Measurements from ENCODE around the gene C6orf120. TPM values are rescaled to one million over a fixed set of nuclear protein-coding genes. Genes with fewer than 3 reads are reported as not detected.

Gene C6orf120
- total and polyA plus RNA-seq, 9 of the 15 experiments (the other 6 are each of a cell fraction or from before 2014, with no cell fraction given): 7.7 to 44.9 (median 34.8) TPM

- TF ChIP-seq XRCC5 (IDR thresholded peaks at IDR 0.05; ENCODE audit: low read depth, low read length) (peak; percentile 73; the same call in 1 of the 2 replicates), ZNF121 (CRISPR knock-in tag; conservative IDR thresholded peaks at IDR 0.05) (no peak), TFE3 (CRISPR knock-in tag; IDR thresholded peaks at IDR 0.05) (no peak), KAT2B (IDR thresholded peaks at IDR 0.05; ENCODE audit: low read depth, low read length) (no peak), ZC3H8 (IDR thresholded peaks at IDR 0.05) (no peak), GATA2 (CRISPR knock-in tag; IDR thresholded peaks at IDR 0.05) (no peak), WHSC1 (IDR thresholded peaks at IDR 0.05; ENCODE audit: low read length) (no peak), EWSR1 (IDR thresholded peaks at IDR 0.05; ENCODE audit: borderline replicate concordance, low read depth, partially characterized antibody) (no peak), ZFP30 (CRISPR knock-in tag; IDR thresholded peaks at IDR 0.05; ENCODE audit: borderline replicate concordance) (no peak), HNRNPUL1 (IDR thresholded peaks at IDR 0.05; ENCODE audit: low read length) (no peak), ZMIZ1 (IDR thresholded peaks at IDR 0.05; ENCODE audit: low read depth in 2 of 2, low read length in 2 of 2) (no peak; a peak in 2 of 4 replicates), ZFP91 (CRISPR knock-in tag; IDR thresholded peaks at IDR 0.05) (no peak), TAF15 (IDR thresholded peaks at IDR 0.05; ENCODE audit: low read depth, low read length) (no peak), ZNF124 (CRISPR knock-in tag; IDR thresholded peaks at IDR 0.05) (no peak), CBX1 (IDR thresholded peaks at IDR 0.05; ENCODE audit: low read depth) (no peak), DIDO1 (tag; IDR thresholded peaks at IDR 0.05; ENCODE audit: low read depth) (peak; percentile 61; the same call in 1 of the 2 replicates), EP400 (IDR thresholded peaks at IDR 0.05) (peak; percentile 91), BCL6 (CRISPR knock-in tag; IDR thresholded peaks at IDR 0.05) (no peak), ZNF384 (IDR thresholded peaks at IDR 0.05; ENCODE audit: low read depth, low read length) (no peak), CCNT2 (IDR thresholded peaks at IDR 0.05; ENCODE audit: borderline replicate concordance, extremely low read depth, insufficient read length, low read depth, low read length) (peak; percentile 38), DNMT1 (IDR thresholded peaks at IDR 0.05) (no peak), THRAP3 (IDR thresholded peaks at IDR 0.05; ENCODE audit: borderline replicate concordance) (no peak)
These were observed at the start of gene C6orf120, which contains the start of gene WDR27 (continued) for GRCh38 chr6:169701954-169702839.

Measured in K562 (cell line).